ENCODE measurements around the gene RBBP8NL.
A peak's percentile ranks its signal among the peaks of the same experiment; 100 is the strongest.

RBBP8NL gene

GRCh38 chr20:62405981-62406513 lies 21.3 kb downstream of the RBBP8NL start:
- DNase-seq: no peak

DNA sequence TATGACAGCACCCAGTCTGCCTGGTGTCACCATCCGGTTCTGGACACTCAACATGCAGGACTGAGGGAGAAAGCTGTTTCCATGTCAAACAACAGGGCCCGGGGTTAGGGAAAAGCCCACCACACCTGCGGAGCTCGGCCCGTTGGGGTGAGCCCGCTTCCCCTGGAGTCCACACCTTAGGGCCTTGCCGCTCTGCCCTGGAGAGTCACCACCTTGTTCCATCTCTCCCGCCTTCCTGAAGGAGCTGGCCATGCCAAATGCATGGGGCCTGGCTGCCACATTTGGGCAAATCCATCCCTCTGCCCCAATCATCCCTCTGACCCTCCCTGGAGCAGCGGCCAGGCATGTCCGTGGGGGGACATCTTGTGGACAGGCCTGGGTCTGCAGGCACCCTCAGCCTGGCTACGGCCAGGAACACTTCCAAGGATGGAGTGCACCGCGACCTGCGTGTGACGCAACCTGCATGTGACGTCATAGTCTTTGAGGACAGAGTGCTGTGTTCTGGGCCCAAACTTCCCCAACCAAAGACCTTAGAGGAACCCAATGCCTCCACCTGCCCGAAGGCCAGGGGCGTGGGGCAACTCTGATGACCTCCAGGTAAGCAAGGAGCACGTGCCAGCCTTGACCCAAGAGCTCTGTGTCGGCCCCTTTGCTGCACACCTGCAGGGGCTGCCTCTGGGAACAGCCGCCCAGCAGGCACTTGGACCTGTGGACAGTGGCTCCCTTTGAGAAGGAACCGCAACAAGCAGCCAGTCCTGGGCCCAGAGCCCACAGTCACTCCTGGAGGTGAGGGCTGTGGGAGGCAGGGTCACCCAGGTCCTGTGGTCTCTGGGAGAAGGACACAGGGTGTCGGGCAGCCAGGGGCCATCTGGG lies 22.0 kb downstream of the RBBP8NL start:
- DNase-seq: peak; percentile 73

GRCh38 chr20:62404761-62405107 lies 22.6 kb downstream of the RBBP8NL start:
- no peak for DNase-seq

GRCh38 chr20:62404112-62404665 lies 23.1 kb downstream of the RBBP8NL start:
- no peak for DNase-seq

DNA sequence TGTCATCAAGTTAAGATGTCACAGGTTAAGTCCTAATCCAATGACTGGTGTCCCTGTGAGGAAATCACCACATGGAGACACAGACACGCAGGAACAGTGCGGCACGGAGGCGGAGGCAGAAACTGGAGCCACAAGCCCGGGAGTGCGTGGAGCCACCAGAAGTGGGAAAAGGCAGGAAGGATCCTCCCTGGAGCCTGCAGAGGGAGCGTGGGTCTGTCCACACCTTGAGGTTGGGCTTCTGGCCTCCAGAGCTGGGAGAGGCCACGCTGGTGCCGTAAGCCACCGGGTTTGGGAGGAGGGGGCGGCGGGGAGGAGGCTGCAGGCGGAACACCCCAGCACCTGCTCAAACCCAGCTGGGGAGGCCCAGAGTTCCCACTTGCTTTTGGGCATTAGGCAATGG lies 24.0 kb downstream of the RBBP8NL start:
- DNase-seq: no peak

DNA sequence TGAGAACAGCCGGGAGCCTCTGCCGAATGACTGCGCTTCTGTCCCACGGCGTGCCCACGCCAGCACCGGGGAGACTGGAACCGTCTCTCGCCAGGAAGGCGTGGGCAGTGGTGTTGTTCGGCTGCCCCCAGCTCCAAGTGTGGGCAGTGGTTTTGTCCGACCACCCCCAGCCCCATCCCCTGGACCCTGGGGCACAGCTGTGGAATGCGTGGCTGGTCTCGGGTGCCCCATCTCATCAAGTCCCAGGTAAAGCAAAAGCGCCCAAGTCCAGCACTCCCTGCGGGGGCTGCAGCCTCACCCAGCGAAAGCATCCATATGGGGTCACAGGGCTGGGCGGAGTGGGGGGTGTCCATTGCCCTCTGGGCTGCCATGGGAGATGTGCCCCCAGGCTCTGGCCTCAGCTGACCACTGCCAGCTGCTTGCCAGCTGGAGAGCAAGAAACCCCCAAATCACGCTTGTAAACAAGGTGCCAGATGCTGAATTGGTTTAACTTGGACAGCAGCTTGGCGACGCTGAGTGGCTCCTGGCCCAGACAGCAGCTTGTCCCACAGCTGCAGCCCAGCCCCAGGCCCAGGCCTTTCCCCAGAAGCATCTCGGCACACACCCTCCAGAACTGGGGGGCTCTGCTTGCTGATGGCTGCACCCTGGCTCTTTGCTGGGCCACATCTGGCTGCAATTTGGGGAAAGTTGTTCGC lies 24.7 kb downstream of the RBBP8NL start:
- DNase-seq: no peak

DNA sequence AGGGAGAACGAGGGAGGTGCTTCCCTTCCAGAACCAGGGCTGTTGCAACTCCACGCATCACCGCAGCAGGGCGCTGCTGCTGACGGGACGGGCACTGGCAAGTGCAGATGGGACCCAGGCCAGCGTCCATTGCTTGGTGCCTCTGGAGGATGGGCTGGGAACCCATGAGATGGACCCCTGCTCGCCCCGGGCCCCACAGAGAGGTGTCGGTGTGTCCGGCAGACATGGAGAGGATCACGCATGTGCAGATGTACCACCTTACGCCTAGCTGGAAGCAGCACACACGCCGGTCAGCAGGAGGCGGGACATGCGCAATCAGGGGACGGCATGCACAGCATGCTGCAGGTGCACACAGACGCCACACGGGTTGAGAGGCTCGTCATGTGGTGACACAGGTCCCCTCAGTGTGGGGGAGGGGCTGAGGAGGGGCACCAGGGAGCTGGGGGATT lies 26.0 kb downstream of the RBBP8NL start:
- DNase-seq: no peak

GRCh38 chr20:62400541-62400940 lies 26.8 kb downstream of the RBBP8NL start:
- no peak for DNase-seq

- DNase-seq: no peak
Observed at GRCh38 chr20:62400021-62400420, 27.3 kb downstream of the RBBP8NL start.

DNA sequence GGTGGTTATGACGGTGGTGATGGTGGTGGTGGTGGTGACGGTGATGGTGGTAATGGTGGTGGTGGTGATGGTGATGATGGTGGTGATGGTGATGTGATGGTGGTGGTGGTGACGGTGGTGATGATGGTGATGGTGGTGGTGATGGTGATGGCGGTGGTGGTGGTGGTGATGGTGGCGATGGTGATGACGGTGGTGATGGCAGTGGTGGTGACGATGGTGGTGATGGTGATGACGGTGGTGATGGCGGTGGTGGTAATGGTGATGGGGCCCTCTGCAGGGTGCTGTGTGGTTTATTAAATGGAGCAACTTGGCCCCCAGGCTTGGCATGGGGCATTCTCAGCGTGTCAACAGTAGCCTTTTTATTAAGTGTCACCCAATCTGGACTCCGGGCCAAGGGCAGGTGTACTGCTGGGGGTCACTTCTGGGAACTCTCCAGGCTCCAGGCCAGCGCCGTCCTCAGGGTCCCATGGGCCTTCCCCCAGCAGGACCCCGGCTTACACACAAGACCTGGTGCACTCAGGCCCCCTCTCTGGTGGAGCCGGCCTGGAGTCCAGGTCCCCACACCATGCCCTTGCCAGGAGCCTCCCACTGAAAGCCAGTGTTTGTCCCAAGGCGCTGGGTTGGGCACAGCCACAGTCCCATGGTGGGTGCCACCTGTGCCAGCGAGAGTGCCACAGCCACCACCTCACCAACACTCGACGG lies 29.1 kb downstream of the RBBP8NL start:
- DNase-seq: no peak

DNA sequence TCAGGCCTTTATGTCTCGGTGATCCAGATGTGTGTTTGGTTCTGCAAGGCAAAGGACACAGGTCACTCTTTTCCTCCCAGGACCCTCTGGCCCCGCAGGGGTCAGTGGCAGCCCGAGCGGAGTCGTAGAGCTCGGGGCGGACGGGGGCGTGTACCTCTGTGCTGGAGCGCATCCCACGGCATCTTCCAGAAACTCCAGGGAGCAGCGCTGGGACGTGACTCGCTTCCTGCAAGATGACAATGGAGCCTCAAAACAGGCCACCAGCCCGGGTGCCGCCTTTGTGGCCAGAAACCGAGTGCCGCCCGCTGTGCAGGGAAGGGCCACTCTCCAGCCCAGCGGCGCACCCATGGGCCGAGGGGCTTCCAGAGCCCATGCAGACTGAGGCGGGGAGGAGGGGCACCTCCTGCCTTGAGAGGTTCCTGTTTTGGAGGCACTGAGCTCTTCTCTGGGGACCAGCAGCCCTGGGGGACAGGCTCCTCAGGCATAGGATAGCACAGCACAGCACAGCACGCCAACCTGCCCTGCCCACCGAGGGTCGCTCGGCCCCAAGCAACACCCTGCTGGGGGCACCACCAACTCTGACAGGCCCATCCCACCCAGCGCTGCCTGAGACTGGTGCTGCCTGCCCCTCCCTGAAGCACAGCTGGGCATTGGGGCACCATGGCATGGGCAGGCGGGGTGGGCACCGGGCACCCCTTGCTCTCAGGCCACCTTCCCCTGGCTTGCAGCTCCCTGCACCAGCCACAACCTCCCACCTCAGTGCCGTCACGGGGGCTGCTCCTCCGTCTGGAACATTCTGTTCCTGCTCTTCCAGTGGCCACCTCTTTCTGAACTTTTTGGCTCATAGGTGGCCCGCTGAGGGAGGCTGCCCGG lies 30.7 kb downstream of the RBBP8NL start:
- DNase-seq: no peak

DNA sequence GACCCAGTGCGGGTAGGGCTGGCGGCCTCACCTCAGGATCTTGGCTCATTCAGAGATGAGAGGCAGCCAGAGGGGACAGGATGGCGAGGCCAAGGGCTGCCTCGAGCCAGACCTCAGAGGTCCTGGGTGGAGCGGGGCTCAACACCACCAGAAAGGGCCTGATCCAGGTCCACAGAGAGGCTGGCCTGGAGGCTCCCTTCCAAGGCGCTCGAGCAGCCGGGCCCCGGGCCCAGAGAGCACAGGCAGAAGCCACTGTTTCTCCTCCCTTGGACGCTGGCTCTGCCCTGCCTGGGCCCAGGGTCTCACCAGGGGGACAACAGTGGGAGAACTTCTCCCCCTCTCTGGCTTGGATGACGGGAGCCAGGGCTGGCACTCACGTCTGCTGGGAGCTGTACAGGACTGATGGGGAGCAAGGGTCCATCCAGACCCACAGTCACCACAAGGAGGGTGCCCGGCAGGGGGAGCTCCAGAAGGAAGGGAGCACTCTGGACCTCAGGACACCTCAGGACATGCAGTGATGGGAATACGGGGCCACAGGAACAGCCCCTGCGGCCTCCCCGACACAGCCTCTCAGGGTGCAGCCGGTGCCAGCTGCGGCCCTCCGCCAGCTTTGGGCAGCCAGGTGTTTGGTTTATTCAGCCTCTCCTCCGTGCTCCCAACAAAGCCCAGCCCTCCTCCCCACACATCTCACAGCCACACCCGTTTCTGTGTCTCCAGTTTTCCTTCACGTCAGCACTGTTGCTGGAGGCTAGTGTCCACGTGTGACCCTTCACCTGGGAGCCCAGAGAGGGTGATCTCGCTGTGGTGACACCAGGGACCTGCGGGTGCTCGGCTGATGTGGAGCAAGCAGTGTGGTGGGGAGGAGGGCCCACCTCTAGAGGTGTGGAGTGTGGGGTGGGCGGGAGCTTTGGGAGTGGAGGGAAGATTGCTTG lies 31.8 kb downstream of the RBBP8NL start:
- no peak for DNase-seq

DNA sequence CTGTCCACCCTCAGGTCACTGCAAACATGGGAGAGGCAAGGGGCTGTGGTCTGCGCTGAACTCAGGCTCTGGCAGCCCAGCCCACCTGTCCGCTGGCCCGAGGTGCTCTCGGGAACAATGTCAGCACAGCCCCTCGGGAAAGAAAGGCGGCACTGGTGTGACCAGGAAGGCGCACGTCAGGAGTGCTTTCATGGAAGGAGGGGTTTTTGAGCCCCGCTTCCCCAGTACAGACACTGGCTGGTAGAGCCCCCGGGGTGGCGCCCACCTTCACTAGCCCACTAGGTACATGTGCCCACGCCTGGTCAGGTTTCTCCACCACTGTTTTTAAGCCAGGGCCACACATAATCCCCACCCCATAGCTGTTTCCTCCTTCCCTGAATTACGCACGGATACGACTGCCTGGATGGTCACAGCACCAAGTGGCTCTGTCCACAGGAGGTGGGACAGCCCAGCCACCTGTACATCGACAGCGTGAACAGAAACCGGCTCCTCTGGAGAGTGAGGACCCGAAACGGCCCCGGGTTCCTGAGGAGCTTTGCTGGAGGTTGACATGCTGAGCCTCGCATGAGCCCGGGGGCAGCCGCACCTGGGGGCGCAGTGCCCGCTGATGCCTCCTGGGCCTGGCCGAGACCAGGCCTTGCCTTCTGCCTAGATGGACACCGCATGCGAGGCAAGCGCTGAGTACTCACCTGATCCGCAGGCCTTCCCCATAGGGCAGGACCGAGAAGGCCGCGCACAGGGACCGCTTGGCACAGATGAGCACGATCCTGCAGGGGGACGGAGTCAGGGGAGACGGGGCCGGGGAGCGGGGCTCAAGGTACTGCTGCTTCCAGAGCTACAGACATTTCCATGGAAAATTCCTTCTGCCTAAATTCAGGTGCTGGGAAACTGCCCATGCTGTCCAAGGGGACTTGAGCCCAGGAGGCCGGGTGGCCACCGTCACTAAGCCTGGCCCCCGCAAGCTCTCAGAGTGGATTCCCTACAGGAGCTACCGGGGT lies 32.8 kb downstream of the RBBP8NL start:
- no peak for DNase-seq

DNA sequence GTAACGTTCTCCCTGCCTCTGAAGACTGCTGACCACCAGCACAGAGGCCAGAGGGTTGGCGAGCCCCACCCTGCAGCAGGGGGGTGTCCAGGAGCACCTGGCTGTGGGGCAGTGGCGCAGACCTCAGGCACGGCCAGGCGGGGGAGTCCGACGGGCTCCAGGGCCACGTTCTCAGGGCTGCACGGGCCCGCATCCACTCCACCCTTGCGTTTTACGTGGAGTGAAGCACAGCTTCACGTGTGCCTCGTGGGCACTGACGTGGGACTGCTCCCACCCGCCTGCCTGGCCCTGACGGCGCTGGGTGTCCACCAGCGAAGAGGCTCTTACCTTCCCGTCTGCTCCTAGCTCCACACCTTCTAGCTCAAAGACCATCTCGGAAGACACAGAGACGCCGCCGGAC lies 33.5 kb downstream of the RBBP8NL start:
- no peak for DNase-seq

GRCh38 chr20:62393335-62393665 lies 34.0 kb downstream of the RBBP8NL start:
- no peak for DNase-seq

- no peak for DNase-seq
Observed at GRCh38 chr20:62392621-62393334, 34.6 kb downstream of the RBBP8NL start.

DNA sequence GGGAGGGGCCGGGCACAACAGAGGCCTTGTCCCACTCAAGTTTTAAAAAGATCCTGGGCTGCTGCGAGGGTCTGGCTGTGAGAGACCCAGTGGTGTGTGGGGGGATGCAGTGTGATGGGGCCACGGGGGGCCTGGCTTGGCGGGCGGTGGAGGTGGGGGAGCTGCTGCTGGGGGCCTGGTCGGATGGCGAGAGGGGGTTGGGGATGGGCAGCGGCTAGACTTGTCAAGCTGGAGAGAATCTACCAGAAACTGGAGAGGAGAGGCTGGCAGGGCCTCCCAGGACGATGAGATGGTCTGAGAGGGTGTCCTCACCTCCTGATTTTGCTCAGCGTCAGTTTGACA lies 35.3 kb downstream of the RBBP8NL start:
- no peak for DNase-seq

DNA sequence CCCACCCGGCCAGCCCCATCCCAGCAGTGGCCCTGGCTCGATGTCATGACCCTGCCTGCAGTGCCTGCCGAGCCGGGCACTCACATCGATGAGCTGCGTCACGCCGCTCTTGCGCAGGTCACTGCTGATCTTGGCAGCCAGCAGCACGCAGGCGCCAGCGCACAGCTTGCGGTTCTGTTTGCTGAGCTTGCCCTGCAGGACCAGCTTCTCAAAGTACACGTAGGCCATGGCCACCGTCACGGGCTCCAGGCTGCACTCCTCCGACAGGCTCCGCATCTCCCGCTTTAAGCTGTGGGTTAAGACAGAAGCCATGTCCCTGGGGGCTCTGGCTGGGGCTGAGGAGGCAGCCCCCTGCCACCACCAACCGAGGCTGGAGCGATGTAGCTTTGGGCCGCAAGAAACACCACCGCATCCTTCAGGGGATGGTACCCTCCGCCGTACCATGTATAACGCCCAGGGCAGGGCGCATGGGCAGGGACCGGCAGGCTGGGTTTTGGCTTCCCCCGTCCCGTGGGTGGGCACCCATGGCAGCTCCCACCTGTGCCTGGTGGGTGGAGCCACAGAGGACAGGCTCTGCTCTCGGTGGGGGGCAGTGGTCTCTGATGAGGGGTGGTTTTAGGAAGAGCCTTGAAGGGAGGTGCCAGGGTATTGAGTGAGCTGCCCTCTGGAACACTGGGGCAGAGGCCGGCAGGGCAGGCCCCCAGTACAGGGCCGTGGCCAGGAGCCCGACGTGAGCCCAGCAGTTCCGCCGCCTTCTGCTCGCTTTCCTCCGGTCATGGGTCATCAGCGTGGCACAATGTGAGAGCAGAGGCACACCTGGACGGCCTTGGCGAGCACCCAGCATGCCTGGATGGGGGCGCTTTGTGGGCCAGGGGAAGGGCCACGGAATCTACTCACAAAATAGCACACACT lies 35.9 kb downstream of the RBBP8NL start:
- no peak for DNase-seq
